Measurements from ENCODE around the gene GTF3C1. TPM values are rescaled to one million over a fixed set of nuclear protein-coding genes. Genes with fewer than 3 reads are reported as not detected.

The GTF3C1 gene
- total and polyA plus RNA-seq, 3 donors from 2014 or later, result 85.7 to 154 (median 129) TPM

DNA sequence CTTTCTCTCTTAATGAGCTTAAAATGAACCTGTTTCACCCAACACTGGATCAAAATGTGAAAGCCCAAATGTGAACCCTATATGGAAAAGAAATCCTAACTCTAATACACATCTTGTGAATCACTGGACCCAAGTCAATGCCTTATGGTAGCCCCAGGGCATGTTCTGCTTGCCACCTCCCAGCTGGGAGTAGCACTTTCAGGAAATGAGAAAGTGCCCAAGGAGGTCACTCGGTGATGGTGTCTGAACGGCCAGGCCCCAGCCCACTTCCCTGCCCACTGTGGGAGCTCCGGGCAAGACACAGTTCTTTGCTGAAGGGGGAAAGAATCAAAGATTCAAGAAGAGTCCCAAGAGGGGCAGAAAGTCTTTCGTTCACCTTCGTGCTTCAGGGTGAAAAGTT, 46.1 kb downstream of the GTF3C1 start:
- intact Hi-C loops (cut with DNase I; ENCODE audit: low total_unique reads), result no loop called here
- no peaks in the 10 kb centered on the region for H3K4me1 ChIP-seq
- 75 to 84% methylated on average over 5 of the region's 5 CpGs for WGBS, 2 donors
- no peak for DNase-seq
- H3K27ac ChIP-seq, result no peak overlapping the region
- no peaks in the 10 kb centered on the region for H3K27me3 ChIP-seq
- no peak for TF ChIP-seq POLR2A (IDR thresholded peaks at IDR 0.05)
- TF ChIP-seq, protein P1, sequence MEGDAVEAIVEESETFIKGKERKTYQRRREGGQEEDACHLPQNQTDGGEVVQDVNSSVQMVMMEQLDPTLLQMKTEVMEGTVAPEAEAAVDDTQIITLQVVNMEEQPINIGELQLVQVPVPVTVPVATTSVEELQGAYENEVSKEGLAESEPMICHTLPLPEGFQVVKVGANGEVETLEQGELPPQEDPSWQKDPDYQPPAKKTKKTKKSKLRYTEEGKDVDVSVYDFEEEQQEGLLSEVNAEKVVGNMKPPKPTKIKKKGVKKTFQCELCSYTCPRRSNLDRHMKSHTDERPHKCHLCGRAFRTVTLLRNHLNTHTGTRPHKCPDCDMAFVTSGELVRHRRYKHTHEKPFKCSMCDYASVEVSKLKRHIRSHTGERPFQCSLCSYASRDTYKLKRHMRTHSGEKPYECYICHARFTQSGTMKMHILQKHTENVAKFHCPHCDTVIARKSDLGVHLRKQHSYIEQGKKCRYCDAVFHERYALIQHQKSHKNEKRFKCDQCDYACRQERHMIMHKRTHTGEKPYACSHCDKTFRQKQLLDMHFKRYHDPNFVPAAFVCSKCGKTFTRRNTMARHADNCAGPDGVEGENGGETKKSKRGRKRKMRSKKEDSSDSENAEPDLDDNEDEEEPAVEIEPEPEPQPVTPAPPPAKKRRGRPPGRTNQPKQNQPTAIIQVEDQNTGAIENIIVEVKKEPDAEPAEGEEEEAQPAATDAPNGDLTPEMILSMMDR (IDR thresholded peaks at IDR 0.05), result no peak
- no peaks in the 10 kb centered on the region for H3K36me3 ChIP-seq (ENCODE audit: low read depth, missing control alignments)
- no peaks in the 10 kb centered on the region for H3K9me3 ChIP-seq
- no peak overlapping the region for H3K4me3 ChIP-seq

DNA sequence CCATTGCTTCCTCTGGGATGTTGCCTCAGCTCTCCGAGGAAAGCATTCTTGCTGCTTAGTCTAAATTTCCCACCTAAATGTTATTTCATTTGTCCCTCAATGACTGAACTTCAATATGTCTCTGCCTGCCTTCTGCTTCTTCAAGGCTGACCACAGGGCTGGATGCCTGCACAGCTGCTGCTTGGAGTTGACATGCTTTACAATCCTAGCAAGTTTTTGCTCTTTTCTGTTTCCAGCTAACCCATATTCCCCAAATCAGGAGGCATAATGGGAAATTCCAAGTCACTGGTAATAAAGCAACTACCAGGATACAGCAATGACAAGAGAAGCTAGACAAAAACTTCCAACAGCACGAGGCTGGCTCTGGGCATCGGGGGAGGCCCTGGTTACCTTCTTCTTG, 48.9 kb downstream of the GTF3C1 start:
- intact Hi-C loops (cut with DNase I; ENCODE audit: low total_unique reads), result no loop called here
- no peak overlapping the region for H3K27ac ChIP-seq
- 87 to 88% methylated on average over 3 of the region's 3 CpGs for WGBS, 2 donors
- H3K4me3 ChIP-seq, result no peak overlapping the region
- TF ChIP-seq, protein P1 (IDR thresholded peaks at IDR 0.05), result no peak
- TF ChIP-seq POLR2A (IDR thresholded peaks at IDR 0.05), result no peak
- H3K9me3 ChIP-seq, result no peaks in the 10 kb centered on the region
- DNase-seq, result no peak
- no peaks in the 10 kb centered on the region for H3K4me1 ChIP-seq
- H3K36me3 ChIP-seq (ENCODE audit: low read depth, missing control alignments), result no peaks in the 10 kb centered on the region
- H3K27me3 ChIP-seq, result no peaks in the 10 kb centered on the region

DNA sequence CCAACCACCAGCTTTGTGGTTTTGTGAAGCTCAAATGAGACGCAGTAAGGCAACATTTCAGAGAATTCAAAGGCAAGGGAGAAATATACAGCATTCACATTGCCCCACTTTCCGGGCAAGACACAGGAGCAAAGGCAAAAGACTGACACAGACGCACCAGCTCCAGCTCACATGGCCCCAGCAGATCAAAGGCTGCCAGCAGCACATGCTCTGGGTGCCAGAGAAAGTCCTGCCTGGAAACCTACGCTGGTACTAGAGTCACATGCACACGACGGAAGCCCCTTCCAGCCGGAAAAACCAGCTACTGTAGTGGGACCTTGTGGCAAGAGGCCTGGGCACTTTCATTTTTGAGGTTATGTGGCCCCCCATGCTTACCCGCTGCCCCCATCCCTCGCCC, 50.1 kb downstream of the GTF3C1 start:
- Histone ChIP-seq H3K4me1 (no peaks in the 10 kb centered on the region), H3K27me3 (no peaks in the 10 kb centered on the region), H3K27ac (no peak overlapping the region), H3K36me3 (ENCODE audit: low read depth, missing control alignments) (no peaks in the 10 kb centered on the region), H3K9me3 (no peaks in the 10 kb centered on the region), H3K4me3 (no peak overlapping the region)
- intact Hi-C loops (cut with DNase I; ENCODE audit: low total_unique reads), result no loop called here
- no peak for TF ChIP-seq POLR2A (IDR thresholded peaks at IDR 0.05)
- no peak for DNase-seq
- WGBS, 2 donors, result 81 to 93% methylated on average over 9 of the region's 9 CpGs

DNA sequence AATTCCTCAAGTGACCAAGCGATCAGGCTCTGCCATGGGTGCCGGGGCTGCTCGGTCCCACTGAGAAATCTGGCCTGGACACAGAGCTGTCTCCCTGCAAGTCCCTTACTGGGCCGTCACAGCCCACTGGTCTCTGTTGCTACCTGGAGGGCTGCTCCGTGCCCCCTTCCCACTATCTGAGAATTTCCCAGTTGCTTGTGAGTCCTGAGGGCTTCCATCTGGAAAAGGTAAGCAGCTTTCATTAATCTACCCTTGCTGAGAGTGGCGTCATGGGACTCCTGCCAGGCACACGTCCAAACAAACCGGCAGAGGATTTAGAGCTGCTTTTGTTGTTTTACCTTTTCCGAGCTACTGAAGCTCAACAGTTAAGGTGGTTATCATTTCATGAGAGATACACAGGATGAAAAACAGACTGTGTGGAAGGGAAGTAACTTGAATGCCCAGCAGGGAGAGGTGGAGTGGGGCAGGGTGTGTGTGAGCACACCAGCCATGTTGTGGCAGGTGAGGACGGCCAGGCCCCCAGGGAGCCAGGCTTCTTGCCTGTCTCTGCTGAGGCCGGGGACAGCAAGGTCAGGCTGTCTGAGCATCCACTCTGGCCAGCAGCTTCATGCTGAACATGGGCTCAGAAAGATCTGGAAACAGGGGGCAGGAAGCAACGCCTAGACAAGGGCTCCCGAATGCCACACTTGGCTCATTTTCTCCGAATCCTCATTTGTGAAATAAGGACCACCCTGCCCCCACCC, 50.6 kb downstream of the GTF3C1 start:
- 86 to 88% methylated on average over 13 to 14 of the region's 14 CpGs for WGBS, 2 donors
- Histone ChIP-seq H3K4me1 (no peaks in the 10 kb centered on the region), H3K4me3 (no peak overlapping the region), H3K9me3 (no peaks in the 10 kb centered on the region), H3K27me3 (no peaks in the 10 kb centered on the region), H3K36me3 (ENCODE audit: low read depth, missing control alignments) (no peaks in the 10 kb centered on the region), H3K27ac (no peak overlapping the region)
- no peak for DNase-seq
- TF ChIP-seq, protein P1 (IDR thresholded peaks at IDR 0.05), result no peak
- no peak for TF ChIP-seq POLR2A (IDR thresholded peaks at IDR 0.05)
- intact Hi-C loops (cut with DNase I; ENCODE audit: low total_unique reads), result no loop called here

DNA sequence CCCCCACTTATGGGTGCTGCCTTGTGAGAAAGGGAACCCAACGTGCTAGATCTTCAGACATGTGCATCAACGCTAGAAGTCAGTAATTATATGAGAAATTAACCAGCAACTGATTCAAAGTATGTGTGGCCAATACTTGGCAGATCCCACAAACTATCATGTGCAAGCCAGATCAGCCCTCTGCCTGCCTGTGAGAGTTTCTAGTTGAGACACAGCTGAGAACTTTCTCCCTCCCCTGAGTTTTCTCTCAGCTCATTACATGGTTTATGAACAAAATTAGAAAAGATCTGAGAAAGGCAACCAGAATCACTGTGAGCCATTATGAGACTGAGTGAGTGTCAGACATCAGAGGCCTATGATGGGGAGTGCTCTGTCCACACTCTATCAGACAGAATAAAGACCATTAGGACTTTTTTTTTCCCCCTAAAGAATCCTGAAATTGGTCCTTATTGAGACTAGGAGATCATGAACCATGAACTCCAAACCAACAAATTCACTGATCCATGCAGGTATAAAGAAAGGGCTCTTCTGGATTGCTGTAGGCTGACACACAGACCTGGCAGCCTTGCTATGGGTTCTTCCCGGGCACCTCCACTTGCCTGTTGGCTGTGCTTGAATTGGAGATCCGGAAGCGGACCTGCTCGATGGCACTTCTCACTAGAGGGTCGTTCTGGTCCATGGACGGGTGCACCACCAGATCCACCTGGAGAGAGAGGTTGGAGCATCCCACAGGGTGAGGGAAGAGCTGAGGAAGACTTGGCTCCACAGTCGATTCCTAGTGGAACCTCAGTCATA, 51.5 kb downstream of the GTF3C1 start:
- Histone ChIP-seq H3K36me3 (ENCODE audit: low read depth, missing control alignments) (no peaks in the 10 kb centered on the region), H3K4me1 (no peaks in the 10 kb centered on the region), H3K4me3 (no peak overlapping the region), H3K27ac (no peak overlapping the region), H3K9me3 (no peaks in the 10 kb centered on the region), H3K27me3 (no peaks in the 10 kb centered on the region)
- DNase-seq, result no peak
- intact Hi-C loops (cut with DNase I; ENCODE audit: low total_unique reads), result no loop called here
- 82 to 90% methylated on average over 7 to 9 of the region's 9 CpGs for WGBS, 2 donors
- TF ChIP-seq, protein P1 (IDR thresholded peaks at IDR 0.05), result no peak
- no peak for TF ChIP-seq POLR2A (IDR thresholded peaks at IDR 0.05)
